ENCODE results near the gene CTNNBL1. TPM values are rescaled to one million over a fixed set of nuclear protein-coding genes. Genes with fewer than 3 reads are reported as not detected.

CTNNBL1 gene
- total RNA-seq, 8 experiments from 2014 or later = 33.2 to 51.4 (median 37.0) TPM

DNA sequence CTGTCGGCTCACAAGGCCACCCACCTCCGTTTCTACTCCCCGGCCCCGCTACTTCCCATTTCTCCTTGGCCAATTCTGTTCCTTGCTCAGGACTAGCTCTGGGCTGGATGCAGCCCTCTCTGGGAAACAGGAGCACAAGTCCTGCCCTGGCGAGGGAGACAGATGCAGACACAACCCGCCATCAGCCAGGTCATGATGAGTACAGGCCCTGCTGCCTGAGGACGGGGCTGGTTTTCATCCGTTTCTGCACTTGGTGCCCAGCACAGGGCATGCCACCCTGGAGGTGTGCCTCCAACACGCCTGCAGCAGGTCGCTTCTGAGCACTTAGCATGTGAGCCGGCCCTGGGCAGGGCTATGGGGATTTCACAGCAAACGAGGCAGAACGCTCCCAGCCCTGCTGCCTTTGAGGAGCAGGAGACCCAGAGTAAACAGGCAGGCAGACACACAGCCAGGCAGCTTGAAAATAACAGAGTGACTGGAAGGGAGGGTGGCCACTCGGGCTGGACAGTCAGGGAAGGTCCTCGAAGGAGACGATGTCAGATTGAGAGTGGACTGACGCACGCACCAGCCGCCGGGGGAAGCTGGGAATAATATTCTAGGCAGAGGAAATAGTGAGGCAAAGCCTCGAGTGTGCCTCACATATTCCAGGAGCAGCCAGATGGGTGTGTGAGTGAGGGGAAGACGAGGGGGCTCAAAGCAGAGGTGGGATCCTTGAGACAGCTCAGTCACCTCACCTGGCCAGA lies 187.9 kb downstream of the CTNNBL1 start:
- in situ Hi-C loops (cut with MboI; ENCODE audit: low pct_unique_long_range_greater_than_20kb in 2 of 9, low sequenced_read_pairs in 9 of 9, unreplicated experiment in 9 of 9) = loop anchor here in 1 of 9 experiments (25.0 kb wide), 1 partner anchor 319 kb away; no protein-coding TSS in a partner anchor
- H3K4me1 ChIP-seq (replicated peaks in 1 of 2) = peaks cover 64 to 68% of the 10 kb centered on the region in 2 donors
- 49 to 84% (median 80%) methylated on average over 1 to 7 of the region's 22 CpGs; no CpG with 5 or more reads in 3 of the 10 experiments for WGBS, 10 experiments
- H3K4me3 ChIP-seq = no peak overlapping the region
- ATAC-seq (replicated peaks in 6 of 8) = peak in 2 of 8 experiments; percentile 8 to 14
- H3K27ac ChIP-seq = peak overlapping the region; percentile 2 to 50

DNA sequence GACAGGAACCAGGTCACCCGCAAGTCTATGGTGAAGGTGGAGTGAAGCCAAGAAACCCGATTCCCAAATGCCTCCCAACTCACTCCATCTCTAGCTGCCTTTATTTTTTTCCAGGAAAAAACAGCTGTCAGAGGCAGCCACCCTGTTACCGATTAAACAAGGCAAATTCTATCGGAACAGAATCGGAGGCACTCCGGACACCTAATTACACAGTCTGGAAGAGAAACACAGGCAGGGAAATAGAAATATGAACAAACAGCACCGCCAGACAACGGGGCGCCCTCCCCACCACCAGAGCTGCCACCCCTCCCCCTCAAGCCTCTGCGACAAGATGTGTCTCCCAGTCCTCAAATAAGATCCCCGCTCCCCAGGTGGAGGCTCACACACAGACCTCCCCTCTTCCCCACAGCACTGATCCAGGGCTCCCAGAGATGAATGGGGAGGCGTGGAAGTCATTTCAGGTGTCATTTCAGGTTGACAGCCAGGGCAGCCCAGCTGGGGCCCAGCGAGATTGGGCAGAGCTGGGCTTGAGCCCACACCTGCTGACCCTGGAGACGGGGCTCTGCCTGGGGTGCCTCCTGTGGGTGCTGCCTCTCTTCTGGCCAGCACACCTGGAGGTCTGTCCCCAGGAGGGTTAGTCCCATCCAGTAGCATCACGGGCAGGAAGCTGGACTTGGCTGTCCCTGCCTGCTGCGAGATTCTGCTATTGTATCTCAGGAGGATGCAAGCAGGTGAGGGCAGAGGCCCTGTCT lies 189.3 kb downstream of the CTNNBL1 start:
- ATAC-seq (replicated peaks in 6 of 8) = peak in 1 of 8 experiments; percentile 1
- H3K4me3 ChIP-seq = no peak overlapping the region
- WGBS, 10 experiments = 24 to 83% (median 75%) methylated on average over 1 to 7 of the region's 16 CpGs; no CpG with 5 or more reads in 4 of the 10 experiments

DNA sequence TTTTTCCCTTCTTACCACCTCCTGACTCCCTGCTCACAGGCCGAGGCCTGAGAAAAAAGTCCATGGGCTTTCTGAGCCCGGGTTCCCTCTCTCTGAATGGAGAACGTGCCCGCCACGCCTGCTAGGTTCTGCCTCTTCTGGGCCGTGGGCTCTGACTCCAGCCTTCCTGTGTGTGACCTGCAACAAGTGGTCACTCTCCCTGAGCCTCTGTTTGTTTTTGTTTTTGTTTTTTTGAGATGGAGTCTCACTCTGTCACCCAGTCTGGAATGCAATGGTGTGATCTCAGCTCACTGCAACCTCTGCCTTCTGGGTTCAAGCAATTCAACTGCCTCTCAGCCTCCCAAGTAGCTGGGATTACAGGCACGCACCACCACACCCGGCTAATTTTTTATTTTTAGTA lies 191.2 kb downstream of the CTNNBL1 start:
- no peak overlapping the region for H3K27ac ChIP-seq
- H3K4me3 ChIP-seq = no peak overlapping the region
- H3K4me1 ChIP-seq (replicated peaks in 1 of 2) = peaks cover 42 to 45% of the 10 kb centered on the region in 2 donors
- in situ Hi-C loops (cut with MboI; ENCODE audit: low pct_unique_long_range_greater_than_20kb in 2 of 9, low sequenced_read_pairs in 9 of 9, unreplicated experiment in 9 of 9) = loop anchor here in 1 of 9 experiments (25.0 kb wide), 1 partner anchor 323 kb away; no protein-coding TSS in a partner anchor
- no peak for ATAC-seq (replicated peaks in 6 of 8)
- 58 to 100% (median 86%) methylated on average over 2 to 6 of the region's 8 CpGs; no CpG with 5 or more reads in 2 of the 10 experiments for WGBS, 10 experiments

More for the DNA sequence above, 189.3 kb downstream of the CTNNBL1 start:
- H3K27ac ChIP-seq = peak overlapping the region; percentile 4 to 37
- H3K4me1 ChIP-seq (replicated peaks in 1 of 2) = peaks cover 55 to 58% of the 10 kb centered on the region in 2 donors
- in situ Hi-C loops (cut with MboI; ENCODE audit: low pct_unique_long_range_greater_than_20kb in 2 of 9, low sequenced_read_pairs in 9 of 9, unreplicated experiment in 9 of 9) = loop anchor here in 1 of 9 experiments (25.0 kb wide), 1 partner anchor 321 kb away; no protein-coding TSS in a partner anchor

DNA sequence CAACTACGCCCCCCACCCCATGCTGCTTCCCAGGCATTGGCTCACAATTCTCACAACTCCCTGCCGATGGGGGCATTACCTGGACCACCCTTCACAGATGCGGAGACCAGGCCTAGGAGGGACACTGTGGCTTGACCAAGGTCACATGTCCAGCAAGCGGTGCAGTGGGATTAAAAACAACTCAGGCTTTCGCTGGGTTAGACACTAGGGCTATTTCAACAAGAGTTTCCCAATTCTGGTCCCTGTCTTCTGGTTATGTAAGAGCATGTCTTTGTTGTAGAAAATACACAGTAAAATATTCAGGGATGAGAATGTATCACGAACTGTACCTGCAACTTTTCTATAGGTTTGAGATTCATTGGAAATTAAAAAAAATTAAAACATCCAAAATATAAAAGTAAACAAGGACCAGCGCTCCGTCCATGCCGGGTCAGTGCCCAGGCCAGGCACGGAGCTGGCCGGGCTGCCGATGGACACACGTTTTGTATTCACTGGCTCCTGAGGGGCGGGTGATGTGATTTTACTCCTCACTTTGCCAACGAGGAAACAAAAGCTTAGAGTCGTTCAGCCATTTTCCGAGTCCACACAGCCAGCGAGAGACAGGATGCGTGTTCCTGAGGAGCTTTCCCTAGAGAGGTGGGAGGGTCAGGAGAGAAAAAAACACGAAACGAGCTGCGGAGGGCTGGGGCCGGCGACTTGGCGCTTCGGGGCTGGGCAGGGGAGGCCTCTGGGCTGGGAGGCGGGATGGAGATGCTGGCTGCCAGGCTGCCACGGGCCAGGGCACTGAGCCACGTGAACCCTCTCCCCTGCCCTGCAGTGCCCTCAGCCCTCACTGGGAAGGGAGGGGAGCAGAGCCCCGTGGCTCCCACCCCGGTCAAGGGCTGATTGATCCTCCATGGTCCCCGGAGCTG lies 192.0 kb downstream of the CTNNBL1 start:
- H3K27ac ChIP-seq = no peak overlapping the region
- H3K4me1 ChIP-seq (replicated peaks in 1 of 2) = peaks cover 36 to 43% of the 10 kb centered on the region in 2 donors
- WGBS, 10 experiments = 37 to 89% (median 75%) methylated on average over 1 to 9 of the region's 32 CpGs; no CpG with 5 or more reads in 1 of the 10 experiments
- in situ Hi-C loops (cut with MboI; ENCODE audit: low pct_unique_long_range_greater_than_20kb in 2 of 9, low sequenced_read_pairs in 9 of 9, unreplicated experiment in 9 of 9) = loop anchor here in 1 of 9 experiments (25.0 kb wide), 1 partner anchor 324 kb away; no protein-coding TSS in a partner anchor
- H3K4me3 ChIP-seq = no peak overlapping the region
- peak in 5 of 8 experiments; percentile 53 to 78 (median 76) for ATAC-seq (replicated peaks in 6 of 8)

DNA sequence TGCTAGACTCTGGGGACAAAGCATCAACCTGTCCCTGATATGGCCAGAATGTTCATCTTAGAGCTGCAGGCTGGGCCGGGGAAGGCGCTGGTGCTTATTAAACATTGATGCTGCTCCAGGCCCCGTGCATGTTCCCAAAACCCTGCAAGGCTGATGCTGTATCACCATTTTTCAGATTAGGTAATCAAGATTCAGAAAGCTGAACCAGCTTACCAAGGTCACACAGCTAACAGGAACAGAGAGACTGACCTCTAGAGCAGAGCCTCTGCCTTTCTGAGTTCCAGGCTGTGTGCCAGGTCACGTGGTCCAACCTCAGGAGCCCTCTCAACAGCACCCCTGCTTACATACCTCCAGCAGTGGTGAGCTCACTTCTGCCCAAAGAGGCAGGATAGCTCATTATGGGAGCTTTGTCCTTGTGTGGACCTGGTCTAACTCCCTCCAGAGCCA lies 193.0 kb downstream of the CTNNBL1 start:
- no peak overlapping the region for H3K4me3 ChIP-seq
- ATAC-seq (replicated peaks in 6 of 8) = no peak
- no peak overlapping the region for H3K27ac ChIP-seq
- 77 to 100% (median 86%) methylated on average over 1 to 2 of the region's 4 CpGs; no CpG with 5 or more reads in 6 of the 10 experiments for WGBS, 10 experiments
- peaks cover 25 to 36% of the 10 kb centered on the region in 2 donors for H3K4me1 ChIP-seq (replicated peaks in 1 of 2)
- in situ Hi-C loops (cut with MboI; ENCODE audit: low pct_unique_long_range_greater_than_20kb in 2 of 9, low sequenced_read_pairs in 9 of 9, unreplicated experiment in 9 of 9) = loop anchor here in 1 of 9 experiments (25.0 kb wide), 1 partner anchor 325 kb away; no protein-coding TSS in a partner anchor

DNA sequence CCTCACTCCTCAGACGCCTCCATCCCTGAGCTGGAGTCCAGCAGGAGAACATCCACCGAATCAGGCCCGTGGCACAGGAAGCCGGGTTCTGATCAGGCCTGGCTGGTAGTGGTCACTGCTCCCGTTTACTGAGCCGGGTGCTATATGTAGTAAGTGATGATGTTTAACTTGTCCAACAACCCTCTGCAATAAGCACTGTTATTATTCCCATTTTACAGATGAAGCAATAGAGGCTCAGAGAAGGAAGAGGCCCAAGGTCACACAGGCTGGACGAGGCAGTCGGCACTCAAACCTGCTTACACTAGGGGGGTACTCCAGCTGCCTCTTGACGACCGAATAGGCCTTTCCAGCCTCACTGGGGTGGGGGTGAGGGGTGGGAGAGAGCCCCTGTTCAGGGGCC lies 194.8 kb downstream of the CTNNBL1 start:
- Histone ChIP-seq H3K4me1 (replicated peaks in 1 of 2) (peaks cover 9 to 19% of the 10 kb centered on the region in 2 donors), H3K4me3 (no peak overlapping the region), H3K27ac (no peak overlapping the region)
- no peak for ATAC-seq (replicated peaks in 6 of 8)
- 76 to 100% (median 100%) methylated on average over 2 to 5 of the region's 10 CpGs; no CpG with 5 or more reads in 7 of the 10 experiments for WGBS, 10 experiments
- in situ Hi-C loops (cut with MboI; ENCODE audit: low pct_unique_long_range_greater_than_20kb in 2 of 9, low sequenced_read_pairs in 9 of 9, unreplicated experiment in 9 of 9) = loop anchor here in 1 of 9 experiments (25.0 kb wide), 1 partner anchor 326 kb away; no protein-coding TSS in a partner anchor

DNA sequence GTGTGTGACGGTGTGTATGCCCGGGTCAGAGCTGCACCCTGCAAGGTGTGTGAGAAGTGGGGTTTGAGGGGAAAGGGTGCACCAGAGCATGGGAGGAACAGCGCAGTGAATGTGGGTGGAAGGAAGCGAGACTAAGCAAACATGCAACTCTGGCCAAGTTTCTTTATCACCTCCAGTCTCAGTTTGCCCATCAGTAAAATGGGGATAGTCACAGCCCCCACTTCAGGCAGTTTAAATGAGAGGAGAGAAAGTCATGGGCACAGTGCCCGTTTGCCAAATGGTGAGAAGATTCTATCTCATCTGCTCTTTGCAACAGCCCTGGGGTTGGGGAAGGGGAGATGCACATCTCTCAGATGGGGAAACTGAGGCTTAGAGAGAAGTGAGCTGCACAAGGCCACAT lies 196.3 kb downstream of the CTNNBL1 start:
- peaks cover 9 to 28% of the 10 kb centered on the region in 2 donors for H3K4me1 ChIP-seq (replicated peaks in 1 of 2)
- in situ Hi-C loops (cut with MboI; ENCODE audit: low pct_unique_long_range_greater_than_20kb in 2 of 9, low sequenced_read_pairs in 9 of 9, unreplicated experiment in 9 of 9) = loop anchor here in 1 of 9 experiments (25.0 kb wide), 1 partner anchor 328 kb away; no protein-coding TSS in a partner anchor
- H3K4me3 ChIP-seq = no peak overlapping the region
- WGBS, 10 experiments = 20 to 100% (median 70%) methylated on average over 1 to 3 of the region's 5 CpGs; no CpG with 5 or more reads in 3 of the 10 experiments
- ATAC-seq (replicated peaks in 6 of 8) = no peak
- H3K27ac ChIP-seq = no peak overlapping the region

DNA sequence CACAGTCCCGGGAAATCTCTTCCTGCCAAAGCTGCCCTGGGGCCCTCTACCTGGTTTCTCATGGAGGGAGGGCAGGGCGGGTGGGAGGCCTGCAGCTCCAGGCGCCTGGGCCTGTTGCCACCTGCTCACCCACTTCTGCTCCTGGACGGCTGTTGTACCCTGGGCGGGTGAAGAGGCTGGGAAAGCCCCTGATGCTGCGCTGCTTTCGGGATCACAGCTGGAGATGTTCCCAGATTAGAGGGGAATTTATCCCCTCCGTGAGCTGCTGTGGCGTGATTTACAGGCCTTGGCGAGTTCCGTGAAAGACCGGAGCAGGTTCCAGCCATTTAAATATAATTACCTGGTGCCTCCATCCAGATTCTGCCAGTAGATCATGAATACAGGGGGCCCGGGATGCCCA lies 196.8 kb downstream of the CTNNBL1 start:
- Histone ChIP-seq H3K4me3 (no peak overlapping the region), H3K4me1 (replicated peaks in 1 of 2) (peaks cover 9 to 32% of the 10 kb centered on the region in 2 donors), H3K27ac (peak overlapping the region in 1 of 2 donors; percentile 36)
- WGBS, 10 experiments = 40 to 100% (median 80%) methylated on average over 1 to 2 of the region's 13 CpGs; no CpG with 5 or more reads in 7 of the 10 experiments
- no peak for ATAC-seq (replicated peaks in 6 of 8)
- in situ Hi-C loops (cut with MboI; ENCODE audit: low pct_unique_long_range_greater_than_20kb in 2 of 9, low sequenced_read_pairs in 9 of 9, unreplicated experiment in 9 of 9) = loop anchor here in 1 of 9 experiments (25.0 kb wide), 1 partner anchor 328 kb away; no protein-coding TSS in a partner anchor

DNA sequence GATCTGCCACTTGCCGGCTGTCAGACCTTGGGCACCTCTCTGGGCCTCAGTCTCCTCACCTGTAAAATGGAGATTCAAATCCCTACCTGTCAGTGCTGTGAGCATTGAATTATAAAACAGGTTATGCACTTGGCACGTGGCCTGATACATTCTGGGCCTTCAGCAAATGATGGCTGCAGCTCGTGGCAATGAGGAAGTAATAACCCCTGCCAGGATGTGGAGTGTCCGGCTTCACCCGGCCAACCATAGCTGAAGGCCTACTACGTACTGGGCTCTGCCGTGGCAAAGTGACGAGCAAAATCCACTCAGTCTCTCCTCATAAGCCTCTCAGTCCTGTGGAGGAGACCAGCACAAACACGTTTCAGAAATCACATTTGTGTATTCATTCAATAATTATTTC lies 198.2 kb downstream of the CTNNBL1 start:
- no peak overlapping the region for H3K27ac ChIP-seq
- peaks cover 3 to 33% of the 10 kb centered on the region in 2 donors for H3K4me1 ChIP-seq (replicated peaks in 1 of 2)
- H3K4me3 ChIP-seq = no peak overlapping the region
- no peak for ATAC-seq (replicated peaks in 6 of 8)
- 20 to 97% (median 74%) methylated on average over 1 to 8 of the region's 9 CpGs; no CpG with 5 or more reads in 2 of the 10 experiments for WGBS, 10 experiments
- in situ Hi-C loops (cut with MboI; ENCODE audit: low pct_unique_long_range_greater_than_20kb in 2 of 9, low sequenced_read_pairs in 9 of 9, unreplicated experiment in 9 of 9) = loop anchor here in 1 of 9 experiments (25.0 kb wide), 1 partner anchor 330 kb away; no protein-coding TSS in a partner anchor

DNA sequence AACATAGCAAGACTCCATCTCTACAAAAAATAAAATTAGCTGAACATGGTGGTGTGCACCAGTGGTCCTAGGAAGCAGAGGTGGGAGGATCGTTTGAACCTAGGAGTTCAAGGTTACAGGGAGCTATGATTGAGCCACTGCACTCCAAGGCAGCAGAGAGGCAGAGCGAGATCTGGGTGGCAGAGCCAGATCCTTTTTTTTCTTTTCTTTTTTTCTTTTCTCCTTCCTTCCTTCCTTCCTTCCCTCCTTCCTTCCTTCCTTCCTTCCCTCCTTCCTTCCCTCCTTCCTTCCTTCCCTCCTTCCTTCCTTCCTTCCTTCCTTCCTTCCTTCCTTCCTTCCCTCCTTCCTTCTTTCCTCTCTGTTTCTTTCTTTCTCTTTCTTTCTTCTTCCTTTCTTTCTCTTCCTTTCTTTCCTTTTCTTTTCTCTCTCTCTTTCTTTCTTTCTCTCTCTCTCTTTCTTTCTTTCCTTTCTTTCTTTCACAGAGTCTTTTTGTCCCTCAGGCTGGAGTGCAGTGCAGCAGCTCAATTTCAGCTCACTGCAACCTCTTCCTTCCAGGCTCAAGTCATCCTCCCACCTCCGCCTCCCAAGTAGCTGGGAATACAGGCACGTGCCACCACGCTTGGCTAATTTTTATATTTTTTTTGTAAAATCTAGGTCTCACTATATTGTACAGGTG lies 199.9 kb downstream of the CTNNBL1 start:
- in situ Hi-C loops (cut with MboI; ENCODE audit: low pct_unique_long_range_greater_than_20kb in 2 of 9, low sequenced_read_pairs in 9 of 9, unreplicated experiment in 9 of 9) = loop anchor here in 1 of 9 experiments (25.0 kb wide), 1 partner anchor 331 kb away; no protein-coding TSS in a partner anchor
- Histone ChIP-seq H3K4me1 (replicated peaks in 1 of 2) (peaks cover 20 to 50% of the 10 kb centered on the region in 2 donors), H3K4me3 (no peak overlapping the region), H3K27ac (no peak overlapping the region)
- WGBS, 10 experiments = 35 to 96% (median 58%) methylated on average over 2 to 3 of the region's 5 CpGs; no CpG with 5 or more reads in 2 of the 10 experiments
- ATAC-seq (replicated peaks in 6 of 8) = no peak

DNA sequence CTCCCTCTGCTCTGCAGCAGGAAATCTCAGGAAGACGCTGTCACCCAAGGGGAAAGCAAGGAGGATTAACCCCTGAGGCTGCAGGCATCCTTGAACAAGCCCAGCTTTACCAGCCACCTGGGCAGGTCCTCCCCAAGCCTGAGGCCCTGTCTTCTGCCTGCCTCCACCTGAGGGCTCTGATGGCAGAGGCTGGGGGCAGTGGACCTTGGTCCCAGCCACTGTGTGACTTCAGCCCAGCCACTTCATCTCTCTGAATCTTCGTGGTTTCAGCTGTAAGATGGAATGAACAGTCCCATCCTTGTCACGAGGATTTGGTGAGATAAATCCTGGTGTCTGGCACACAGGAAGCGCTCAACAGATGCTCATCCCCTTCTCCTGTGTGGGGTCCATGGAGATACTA lies 200.6 kb downstream of the CTNNBL1 start:
- H3K4me1 ChIP-seq (replicated peaks in 1 of 2) = peaks cover 25 to 58% of the 10 kb centered on the region in 2 donors
- 50 to 100% (median 86%) methylated on average over 1 to 3 of the region's 4 CpGs; no CpG with 5 or more reads in 4 of the 10 experiments for WGBS, 10 experiments
- no peak overlapping the region for H3K4me3 ChIP-seq
- in situ Hi-C loops (cut with MboI; ENCODE audit: low pct_unique_long_range_greater_than_20kb in 2 of 9, low sequenced_read_pairs in 9 of 9, unreplicated experiment in 9 of 9) = loop anchor here in 1 of 9 experiments (25.0 kb wide), 1 partner anchor 332 kb away; no protein-coding TSS in a partner anchor
- H3K27ac ChIP-seq = peak overlapping the region in 1 of 2 donors; percentile 19
- ATAC-seq (replicated peaks in 6 of 8) = no peak
